HG02852 (cell line): Measurements from ENCODE around the gene CLCF1.

Experiments
- ATAC-seq: cut with Tn5 transposase; IDR thresholded peaks from one replicate; pipeline ENCODE4 v1.9.1; 2021; ENCODE audit warnings: mild to moderate bottlenecking, moderate library complexity; ENCODE audit not compliant: unreplicated experiment

Gene CLCF1

GRCh38 chr11:67376063-67376820, 2.8 kb upstream of the CLCF1 start:
- no peak for ATAC-seq

DNA sequence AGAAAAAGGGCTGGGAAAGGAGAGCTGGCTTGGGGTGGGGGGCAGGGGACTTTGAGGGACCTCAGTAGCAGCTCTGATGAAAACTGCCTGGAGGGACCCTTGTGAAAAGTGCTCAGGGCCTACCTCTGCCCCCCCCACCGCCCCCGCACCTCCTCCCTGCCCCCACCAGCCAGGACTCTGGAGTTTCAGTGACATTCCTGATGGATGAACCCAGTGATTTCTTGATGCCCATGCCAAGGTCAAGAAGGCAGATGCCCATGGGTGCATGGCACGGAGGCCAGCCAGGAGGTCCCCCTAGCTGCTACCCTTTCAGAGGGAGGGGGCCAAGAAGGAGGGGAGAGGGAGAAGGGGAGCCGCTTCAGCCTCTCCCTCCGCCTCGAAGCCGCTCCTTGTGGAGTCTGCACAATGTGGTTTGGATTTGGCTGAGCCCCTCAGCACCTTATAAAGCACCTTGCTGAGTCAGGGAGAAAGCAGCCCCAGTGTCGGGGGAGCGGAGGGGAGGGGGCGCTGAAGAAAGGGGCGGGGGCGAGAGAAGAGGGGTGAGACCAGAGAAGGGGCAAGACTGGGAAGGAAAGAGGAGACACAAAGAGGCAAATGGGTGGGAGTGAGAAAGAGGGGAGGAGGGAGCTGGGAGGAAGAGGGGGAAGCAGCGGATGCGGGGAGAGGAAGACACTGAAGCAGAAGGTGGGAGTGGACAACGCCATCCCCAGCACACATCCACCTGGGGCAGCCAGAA, 2.1 kb upstream of the CLCF1 start:
- ATAC-seq: no peak

DNA sequence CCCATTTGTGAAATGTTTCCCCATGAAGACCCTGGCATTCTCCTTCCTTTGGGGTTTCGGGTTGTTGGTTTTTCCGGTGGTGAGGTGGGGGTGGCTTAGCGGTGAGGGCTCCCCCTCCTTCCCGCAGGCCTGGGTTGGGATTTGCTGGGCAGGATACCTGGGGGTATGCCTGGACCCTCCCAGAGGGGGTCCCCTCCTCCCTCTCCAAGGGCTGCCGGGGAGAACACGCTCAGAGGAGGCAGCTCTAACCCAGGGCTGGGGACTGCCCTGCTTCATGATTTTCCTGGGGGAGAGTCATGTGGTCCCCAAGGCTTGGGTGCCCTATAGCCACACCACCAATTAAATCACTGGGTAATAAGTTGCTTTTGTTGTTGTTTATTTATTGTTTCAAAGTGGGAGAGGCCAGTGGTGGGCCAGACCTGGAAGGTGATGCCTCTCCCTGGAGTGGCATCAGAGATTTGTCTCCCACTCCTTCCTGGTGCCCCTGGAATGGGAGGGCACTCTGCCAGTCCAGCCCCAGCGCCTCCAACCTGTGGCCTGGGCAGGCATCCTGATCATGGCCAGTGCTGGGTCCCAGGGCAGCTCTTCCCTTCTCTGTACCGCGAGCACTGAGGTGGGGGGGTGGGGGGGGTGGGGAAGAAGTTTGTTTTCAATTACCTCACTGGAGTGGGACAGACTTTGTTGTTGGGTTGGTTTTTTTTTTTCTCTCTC, 1.3 kb upstream of the CLCF1 start:
- no peak for ATAC-seq

- ATAC-seq: no peak
These were observed 511 bp upstream of the CLCF1 start for GRCh38 chr11:67373648-67374570.

- no peak for ATAC-seq
These were observed 941 bp downstream of the CLCF1 start for GRCh38 chr11:67372321-67372992.

DNA sequence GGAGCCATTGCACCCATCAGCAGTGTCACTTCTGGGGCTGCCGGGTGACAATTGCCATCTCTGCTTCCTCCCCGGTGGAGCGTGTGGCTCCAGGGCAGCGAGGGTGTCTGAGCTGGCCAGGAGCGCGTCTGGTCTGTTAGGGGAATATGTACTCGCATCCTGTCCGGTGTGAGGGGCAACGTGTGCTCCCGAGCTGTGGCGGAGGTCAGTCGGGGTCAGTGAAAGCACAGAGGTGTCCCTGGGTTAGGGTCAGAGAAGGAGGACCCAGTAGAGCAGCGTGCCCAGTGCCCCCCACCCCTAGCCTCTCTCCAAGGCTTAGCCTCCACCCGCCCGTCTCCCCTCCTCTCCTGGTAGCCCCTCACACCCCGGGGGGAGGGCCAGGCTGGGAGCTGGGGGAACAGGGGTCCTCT, 1.5 kb downstream of the CLCF1 start:
- no peak for ATAC-seq

DNA sequence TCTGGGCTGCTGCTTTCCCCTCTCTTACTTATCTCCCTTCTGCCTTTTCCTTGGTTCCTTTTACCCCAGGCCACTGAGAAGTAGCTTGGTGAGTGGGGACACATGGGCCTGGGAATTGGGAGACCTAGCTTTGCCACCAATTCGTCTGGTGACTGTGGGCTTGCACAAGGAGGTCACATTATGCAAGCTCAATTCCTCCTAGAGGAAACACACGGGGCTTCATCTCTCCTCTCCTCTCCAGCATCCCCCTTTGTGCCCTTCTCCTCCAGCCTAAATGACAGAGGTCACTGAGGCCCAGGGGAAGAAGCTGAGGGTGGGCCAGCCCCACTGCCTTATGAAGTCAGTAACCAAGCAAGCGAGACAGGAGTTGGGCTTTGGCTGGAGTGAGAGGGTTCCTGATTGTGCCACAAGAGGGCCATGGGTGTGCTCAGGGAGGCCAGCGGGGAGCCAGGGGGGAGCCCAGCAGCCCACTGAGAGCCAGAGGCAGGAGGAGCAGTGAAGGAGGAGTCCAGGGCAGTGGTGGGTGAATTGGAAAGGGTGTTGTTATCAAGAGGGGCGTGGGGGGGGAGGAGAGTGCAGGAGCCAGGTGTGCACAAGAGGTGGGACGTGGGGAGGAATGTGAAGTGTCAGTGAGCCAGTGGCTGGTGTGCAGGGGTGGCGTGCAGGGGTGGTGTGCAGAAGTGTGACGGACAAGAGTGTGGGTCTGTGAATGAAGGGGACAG, 2.0 kb downstream of the CLCF1 start:
- ATAC-seq: no peak

DNA sequence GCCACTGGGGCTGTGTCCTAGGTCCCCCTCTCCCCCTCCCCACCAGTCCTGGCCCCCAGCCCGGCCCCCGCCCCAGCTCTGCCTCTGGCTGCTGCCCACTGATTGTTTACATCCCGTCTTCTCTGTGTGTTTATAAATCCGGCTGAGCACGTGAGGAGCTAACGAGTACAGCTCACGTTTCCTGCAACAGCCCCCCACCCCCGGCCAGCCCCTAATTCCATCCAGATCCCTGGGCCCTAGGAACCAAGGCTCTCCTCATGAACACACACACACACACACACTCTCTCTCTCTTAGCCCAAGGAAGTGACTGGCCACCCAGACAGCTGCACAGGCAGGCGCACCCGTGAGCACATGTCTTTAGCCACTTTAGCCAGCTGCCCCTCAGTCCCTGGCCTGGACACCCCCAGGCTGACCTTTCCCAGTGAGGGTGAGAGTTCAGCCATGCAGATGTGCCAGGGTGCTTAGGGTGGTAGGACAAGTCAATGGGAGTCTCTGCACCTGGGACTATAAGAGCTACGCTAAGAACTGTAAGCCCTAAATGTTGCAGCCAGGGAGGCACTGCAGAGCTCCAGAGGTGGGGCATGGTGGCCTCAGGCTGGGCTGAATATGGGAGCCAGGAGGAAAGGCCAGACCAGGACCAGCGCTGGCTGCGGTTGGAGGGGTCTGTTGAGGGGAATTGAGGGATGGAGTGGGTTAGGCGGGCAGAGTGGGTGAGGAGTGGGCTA, 2.9 kb downstream of the CLCF1 start:
- no peak for ATAC-seq

DNA sequence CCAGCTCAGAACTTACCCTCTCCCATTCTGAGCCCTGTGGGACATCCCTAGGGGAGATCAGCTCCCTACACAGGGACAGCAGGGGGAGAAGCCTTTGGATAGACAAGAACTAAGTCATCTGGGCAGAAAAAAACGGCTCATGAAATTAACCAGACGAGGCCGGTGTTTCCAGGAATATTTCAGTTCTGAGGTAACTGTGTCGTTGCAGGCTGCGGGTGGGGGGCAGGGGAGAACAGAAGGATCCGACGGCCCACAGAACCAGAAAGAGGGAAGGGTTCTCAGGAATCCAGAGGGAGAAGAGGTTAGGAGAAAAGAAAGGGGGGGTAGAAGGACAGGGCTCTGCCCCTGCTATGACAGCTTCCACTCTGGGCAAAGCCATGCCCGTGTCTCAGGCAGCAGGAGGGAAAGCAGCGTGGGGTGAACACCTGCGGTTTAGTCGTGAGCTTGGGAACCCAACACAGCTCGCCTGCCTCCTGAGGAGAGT, 3.6 kb downstream of the CLCF1 start:
- ATAC-seq: no peak

GRCh38 chr11:67369275-67369674, 4.1 kb downstream of the CLCF1 start:
- no peak for ATAC-seq

GRCh38 chr11:67368621-67369020, 4.8 kb downstream of the CLCF1 start:
- no peak for ATAC-seq

- no peak for ATAC-seq
These were observed 5.6 kb downstream of the CLCF1 start for GRCh38 chr11:67367761-67368227.

DNA sequence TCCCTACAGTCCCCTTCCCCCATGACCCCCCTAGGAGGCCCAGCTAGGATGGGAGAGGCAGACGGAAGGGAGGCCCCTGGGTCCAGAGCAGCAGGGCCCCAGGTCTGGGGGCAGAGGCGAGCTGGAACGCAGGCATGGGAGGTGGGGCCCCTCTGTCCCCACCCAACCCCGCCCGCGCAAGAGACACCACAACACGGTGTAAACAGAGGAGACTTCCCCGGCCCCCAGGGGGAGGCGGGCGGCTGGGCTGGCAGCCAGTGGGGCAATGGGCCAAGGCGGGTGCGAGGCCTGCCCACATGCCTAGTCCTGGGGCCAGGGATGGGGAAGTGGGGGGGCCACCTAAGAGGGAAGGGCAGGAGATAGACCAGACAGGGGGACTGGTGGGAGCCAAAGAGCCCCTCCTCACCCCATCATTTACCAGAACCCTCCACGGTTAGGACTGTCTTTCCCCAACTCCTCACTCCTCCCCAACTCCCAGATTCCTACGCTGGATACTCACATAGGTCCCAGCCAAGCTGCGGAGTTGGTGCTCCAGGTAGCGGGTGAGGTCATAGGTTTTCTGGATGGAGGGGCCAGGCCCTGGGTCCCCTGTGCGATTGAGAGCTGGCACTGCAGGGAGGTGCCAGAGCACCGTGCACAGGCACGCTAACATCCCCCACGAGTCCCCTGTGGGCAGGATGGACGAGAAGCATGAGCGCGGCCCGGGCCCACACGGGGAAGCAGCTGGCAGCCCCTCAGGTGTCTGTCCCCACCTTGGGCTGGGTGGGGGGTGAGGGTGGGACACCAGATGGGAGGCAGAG, 6.2 kb downstream of the CLCF1 start:
- ATAC-seq: no peak

DNA sequence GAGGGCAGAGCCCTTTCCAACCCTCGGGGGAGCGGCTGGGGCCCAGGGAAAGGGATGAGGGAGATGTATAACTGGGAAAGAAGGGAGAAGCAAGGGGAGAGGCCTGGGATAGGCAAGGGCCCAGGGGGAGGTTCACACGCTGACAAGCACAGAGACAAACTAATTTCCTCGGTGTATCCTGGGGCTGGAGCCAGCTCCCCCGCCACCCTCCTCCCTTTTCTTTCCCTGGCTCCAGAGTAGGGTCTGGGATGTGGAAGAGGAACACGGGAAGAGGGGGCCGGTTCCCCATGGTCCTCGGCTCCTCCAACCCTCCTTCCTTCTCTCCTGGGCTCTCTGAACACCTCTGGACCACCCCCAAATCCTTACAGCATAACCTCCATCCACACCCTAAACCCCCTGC, 6.9 kb downstream of the CLCF1 start:
- no peak for ATAC-seq

DNA sequence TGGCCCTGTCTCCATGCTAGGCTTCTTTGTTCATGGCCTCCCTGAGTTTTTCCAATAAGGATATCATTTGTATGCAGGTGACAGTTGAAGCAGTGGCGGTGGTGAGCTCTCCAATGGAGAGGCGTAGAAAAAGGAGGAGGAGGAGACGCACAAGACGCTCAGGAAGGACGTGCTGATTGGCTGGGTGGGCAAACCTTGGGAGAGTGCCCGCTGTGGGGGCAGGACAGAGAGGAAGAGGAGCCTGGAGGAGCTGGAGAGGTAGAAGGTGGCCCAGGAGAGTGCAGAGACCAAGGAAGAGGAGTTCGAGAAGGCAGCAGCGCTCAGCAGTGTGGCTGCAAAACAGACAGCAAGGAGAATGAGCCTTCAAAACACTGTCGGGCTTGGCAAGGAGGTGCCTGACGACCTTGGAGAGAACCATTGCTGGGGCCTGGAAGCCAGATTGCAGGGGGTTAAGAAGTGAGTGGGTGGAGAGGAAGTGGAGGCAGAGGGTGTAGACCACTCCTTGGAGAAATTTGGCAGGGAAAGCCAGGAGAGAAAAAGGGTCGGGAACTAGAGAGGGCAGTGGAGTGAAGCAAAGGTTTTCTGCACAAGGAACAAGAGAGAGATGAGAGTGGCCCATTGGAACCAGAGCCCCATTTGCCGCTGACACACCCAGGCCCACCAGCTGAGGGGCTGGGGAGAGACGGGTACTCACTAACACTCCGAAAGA, 7.5 kb downstream of the CLCF1 start:
- no peak for ATAC-seq

DNA sequence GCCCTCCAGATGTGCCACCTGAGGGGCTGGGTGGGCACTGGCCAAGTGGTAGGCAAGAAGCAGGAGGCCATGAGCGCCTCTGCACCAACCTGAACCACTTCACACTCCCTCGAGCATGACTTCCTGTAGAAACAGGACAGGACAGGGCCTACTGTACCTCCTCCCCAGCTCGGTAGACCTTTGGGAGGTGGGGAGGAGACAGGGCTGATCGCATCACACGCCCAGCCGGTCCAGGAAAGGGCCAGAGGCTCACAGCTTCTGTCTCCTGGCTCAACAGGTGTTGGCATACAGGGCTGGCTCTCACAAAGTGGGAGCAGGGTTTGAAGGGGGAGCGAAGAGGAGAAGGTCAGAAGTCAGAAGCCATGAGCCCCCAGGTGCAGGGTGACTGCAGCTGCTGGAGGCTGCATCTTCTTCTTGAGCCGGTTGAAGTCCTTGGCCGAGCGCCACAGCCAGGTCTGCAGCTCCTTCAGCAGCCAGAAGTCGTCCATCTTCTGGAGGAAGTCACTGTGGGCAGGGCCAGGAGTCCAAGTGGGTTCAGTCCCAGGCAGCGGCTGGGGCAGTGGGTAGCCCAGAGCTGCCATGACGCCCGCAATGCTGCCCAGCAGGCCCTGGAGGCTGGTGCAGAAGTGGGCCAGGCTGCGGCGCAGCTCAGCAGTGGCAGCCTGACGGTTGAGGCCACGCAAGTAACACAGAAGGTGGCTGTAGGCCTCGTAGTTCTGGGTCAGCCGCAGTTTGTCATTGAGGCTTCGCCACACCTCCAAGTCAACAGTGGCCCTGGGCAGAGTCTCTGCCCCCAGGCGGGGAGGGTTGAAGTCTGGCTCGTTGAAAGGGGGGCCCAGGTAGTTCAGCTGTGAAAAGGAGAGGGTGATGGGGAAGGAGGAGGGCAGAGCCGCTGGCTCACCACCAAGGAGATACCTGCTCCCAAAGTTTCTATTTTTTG, 8.3 kb downstream of the CLCF1 start:
- no peak for ATAC-seq
